ENCODE results near the gene NOVA1. TPM values are rescaled to one million over a fixed set of nuclear protein-coding genes. Genes with fewer than 3 reads are reported as not detected.

The NOVA1 gene, protein sequence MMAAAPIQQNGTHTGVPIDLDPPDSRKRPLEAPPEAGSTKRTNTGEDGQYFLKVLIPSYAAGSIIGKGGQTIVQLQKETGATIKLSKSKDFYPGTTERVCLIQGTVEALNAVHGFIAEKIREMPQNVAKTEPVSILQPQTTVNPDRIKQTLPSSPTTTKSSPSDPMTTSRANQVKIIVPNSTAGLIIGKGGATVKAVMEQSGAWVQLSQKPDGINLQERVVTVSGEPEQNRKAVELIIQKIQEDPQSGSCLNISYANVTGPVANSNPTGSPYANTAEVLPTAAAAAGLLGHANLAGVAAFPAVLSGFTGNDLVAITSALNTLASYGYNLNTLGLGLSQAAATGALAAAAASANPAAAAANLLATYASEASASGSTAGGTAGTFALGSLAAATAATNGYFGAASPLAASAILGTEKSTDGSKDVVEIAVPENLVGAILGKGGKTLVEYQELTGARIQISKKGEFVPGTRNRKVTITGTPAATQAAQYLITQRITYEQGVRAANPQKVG
- 7.4 and 17.1 TPM in 2 replicates for total RNA-seq

GRCh38 chr14:26597589-26598080, at the start of gene NOVA1:
NOVA1 (minus strand) TSS chr14:26598033; CDS start chr14:26597436, 597 bp downstream.

